ENCODE results near the gene NHLRC3.

- no peak for TF ChIP-seq EZH2 (IDR thresholded peaks at IDR 0.05; ENCODE audit: borderline replicate concordance, low read depth, low read length)
- TF ChIP-seq CHCHD3 (CRISPR knock-in tag; IDR thresholded peaks at IDR 0.05) = no peak
- no peak for TF ChIP-seq CHD4 (IDR thresholded peaks at IDR 0.05; ENCODE audit: insufficient read depth, insufficient replicate concordance, low read depth, low read length, poor library complexity, severe bottlenecking)
- no peak for TF ChIP-seq ARID3A (IDR thresholded peaks at IDR 0.05; ENCODE audit: borderline replicate concordance, low read depth, low read length)
- no peak for TF ChIP-seq TCF3 (CRISPR knock-in tag; IDR thresholded peaks at IDR 0.05)
- TF ChIP-seq ZNF830 (CRISPR knock-in tag; IDR thresholded peaks at IDR 0.05) = no peak
- no peak for TF ChIP-seq ZC3H11A (IDR thresholded peaks at IDR 0.05; ENCODE audit: low read depth, low read length)
- TF ChIP-seq, protein P1, sequence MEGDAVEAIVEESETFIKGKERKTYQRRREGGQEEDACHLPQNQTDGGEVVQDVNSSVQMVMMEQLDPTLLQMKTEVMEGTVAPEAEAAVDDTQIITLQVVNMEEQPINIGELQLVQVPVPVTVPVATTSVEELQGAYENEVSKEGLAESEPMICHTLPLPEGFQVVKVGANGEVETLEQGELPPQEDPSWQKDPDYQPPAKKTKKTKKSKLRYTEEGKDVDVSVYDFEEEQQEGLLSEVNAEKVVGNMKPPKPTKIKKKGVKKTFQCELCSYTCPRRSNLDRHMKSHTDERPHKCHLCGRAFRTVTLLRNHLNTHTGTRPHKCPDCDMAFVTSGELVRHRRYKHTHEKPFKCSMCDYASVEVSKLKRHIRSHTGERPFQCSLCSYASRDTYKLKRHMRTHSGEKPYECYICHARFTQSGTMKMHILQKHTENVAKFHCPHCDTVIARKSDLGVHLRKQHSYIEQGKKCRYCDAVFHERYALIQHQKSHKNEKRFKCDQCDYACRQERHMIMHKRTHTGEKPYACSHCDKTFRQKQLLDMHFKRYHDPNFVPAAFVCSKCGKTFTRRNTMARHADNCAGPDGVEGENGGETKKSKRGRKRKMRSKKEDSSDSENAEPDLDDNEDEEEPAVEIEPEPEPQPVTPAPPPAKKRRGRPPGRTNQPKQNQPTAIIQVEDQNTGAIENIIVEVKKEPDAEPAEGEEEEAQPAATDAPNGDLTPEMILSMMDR (IDR thresholded peaks at IDR 0.05 in 2 of 3, conservative IDR thresholded peaks at IDR 0.05 in 1 of 3; ENCODE audit: insufficient read depth in 2 of 3, low read depth in 1 of 3, low read length in 3 of 3) = no peak
Measured at GRCh38 chr13:39056018-39056417, 17.8 kb downstream of the NHLRC3 start.
